Measurements from ENCODE around the gene NAV2.

NAV2 gene

GRCh38 chr11:19866037-19866436 is 153.4 kb downstream of the NAV2 start:
- DNase-seq (ENCODE audit: low read depth), result no peak

GRCh38 chr11:19866521-19866920 is 153.9 kb downstream of the NAV2 start:
- DNase-seq (ENCODE audit: low read depth), result no peak

GRCh38 chr11:19867064-19867463 is 154.4 kb downstream of the NAV2 start:
- no peak for DNase-seq (ENCODE audit: low read depth)

GRCh38 chr11:19868281-19868821 is 155.7 kb downstream of the NAV2 start:
- DNase-seq (ENCODE audit: low read depth), result no peak

- DNase-seq (ENCODE audit: low read depth), result no peak
These were observed 156.2 kb downstream of the NAV2 start for GRCh38 chr11:19868871-19869270.

- DNase-seq (ENCODE audit: low read depth), result no peak
These were observed 156.8 kb downstream of the NAV2 start for GRCh38 chr11:19869466-19869865.

GRCh38 chr11:19869946-19870589 is 157.4 kb downstream of the NAV2 start:
- DNase-seq (ENCODE audit: low read depth), result no peak

GRCh38 chr11:19871531-19871930 is 158.9 kb downstream of the NAV2 start:
- DNase-seq (ENCODE audit: low read depth), result no peak

GRCh38 chr11:19872512-19873145 is 160.0 kb downstream of the NAV2 start:
- no peak for DNase-seq (ENCODE audit: low read depth)

GRCh38 chr11:19873730-19874129 is 161.1 kb downstream of the NAV2 start:
- DNase-seq (ENCODE audit: low read depth), result no peak

GRCh38 chr11:19874266-19874665 is 161.6 kb downstream of the NAV2 start:
- DNase-seq (ENCODE audit: low read depth), result no peak

GRCh38 chr11:19876750-19877149 is 164.1 kb downstream of the NAV2 start:
- DNase-seq (ENCODE audit: low read depth), result no peak

GRCh38 chr11:19878520-19878919 is 165.9 kb downstream of the NAV2 start:
- no peak for DNase-seq (ENCODE audit: low read depth)

GRCh38 chr11:19879307-19880087 is 166.9 kb downstream of the NAV2 start:
- no peak for DNase-seq (ENCODE audit: low read depth)

GRCh38 chr11:19880088-19880345 is 167.4 kb downstream of the NAV2 start:
- no peak for DNase-seq (ENCODE audit: low read depth)

- DNase-seq (ENCODE audit: low read depth), result no peak
These were observed 168.5 kb downstream of the NAV2 start for GRCh38 chr11:19881177-19881576.

GRCh38 chr11:19882356-19882755 is 169.7 kb downstream of the NAV2 start:
- no peak for DNase-seq (ENCODE audit: low read depth)

- DNase-seq (ENCODE audit: low read depth), result no peak
These were observed 173.9 kb downstream of the NAV2 start for GRCh38 chr11:19886498-19886897.

GRCh38 chr11:19887842-19888241 is 175.2 kb downstream of the NAV2 start:
- DNase-seq (ENCODE audit: low read depth), result no peak

- no peak for DNase-seq (ENCODE audit: low read depth)
These were observed 176.9 kb downstream of the NAV2 start for GRCh38 chr11:19889531-19889930.

- DNase-seq (ENCODE audit: low read depth), result no peak
These were observed 177.7 kb downstream of the NAV2 start for GRCh38 chr11:19890308-19890707.

GRCh38 chr11:19891022-19891421 is 178.4 kb downstream of the NAV2 start:
- DNase-seq (ENCODE audit: low read depth), result no peak

GRCh38 chr11:19892387-19892786 is 179.8 kb downstream of the NAV2 start:
- no peak for DNase-seq (ENCODE audit: low read depth)

Data from T follicular helper cell (primary cell).